ENCODE measurements around the gene MAST1.
"Not testable (repeated sequence)": the region's sequence is repeated elsewhere in the genome, so short reads cannot be mapped to it uniquely, and the experiment has no call there.

The MAST1 gene

DNA sequence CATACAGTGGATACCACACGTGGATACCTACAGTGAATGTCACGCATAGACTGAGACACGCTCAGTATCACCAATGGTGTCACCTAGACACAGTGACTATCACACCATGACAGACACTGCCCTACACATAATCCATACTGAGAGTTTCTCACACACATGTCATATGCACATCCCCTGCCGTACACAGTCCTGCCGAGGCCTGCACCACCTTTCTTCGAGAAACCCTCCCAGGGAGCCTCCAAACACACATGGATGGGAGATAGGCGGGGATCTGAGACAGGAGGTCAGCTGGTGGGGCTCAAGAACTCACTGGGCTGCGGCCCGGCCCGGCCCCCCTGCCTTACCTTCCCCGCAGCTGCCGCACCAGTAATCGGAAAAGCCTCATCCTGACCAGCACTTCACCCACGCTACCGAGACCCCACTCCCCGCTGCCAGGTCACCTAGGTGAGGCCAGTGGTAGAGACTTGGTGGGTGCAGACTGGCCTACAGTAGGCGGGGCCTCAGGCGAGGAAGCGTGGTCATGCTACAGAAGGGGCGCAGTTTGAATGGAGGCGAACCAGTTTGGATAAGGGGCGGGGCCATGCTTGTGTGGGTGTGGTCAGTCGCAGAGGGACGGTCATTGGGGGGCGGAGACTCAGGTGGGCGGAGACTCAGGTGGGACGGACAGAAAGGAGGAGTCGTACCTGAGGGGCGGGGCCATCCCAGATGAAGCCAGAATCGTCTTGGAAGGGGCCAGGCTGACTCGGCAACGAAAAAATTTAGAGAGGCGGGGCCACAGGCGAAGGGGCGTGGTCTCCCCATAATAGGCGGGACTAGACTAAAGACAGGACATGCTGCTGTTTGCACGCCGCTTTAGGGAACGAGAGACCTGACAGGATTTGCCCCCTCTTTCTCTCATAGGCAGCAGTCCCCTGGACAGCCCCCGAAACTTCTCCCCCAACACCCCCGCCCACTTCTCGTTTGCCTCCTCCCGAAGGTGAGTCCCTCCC lies 2.1 kb downstream of the MAST1 start:
- DNase-seq: peak in 1 of 14 donors; percentile 83

- DNase-seq: peak in 2 of 14 donors; percentile 18 to 70
These were observed 2.8 kb downstream of the MAST1 start for GRCh38 chr19:12841094-12841493.

DNA sequence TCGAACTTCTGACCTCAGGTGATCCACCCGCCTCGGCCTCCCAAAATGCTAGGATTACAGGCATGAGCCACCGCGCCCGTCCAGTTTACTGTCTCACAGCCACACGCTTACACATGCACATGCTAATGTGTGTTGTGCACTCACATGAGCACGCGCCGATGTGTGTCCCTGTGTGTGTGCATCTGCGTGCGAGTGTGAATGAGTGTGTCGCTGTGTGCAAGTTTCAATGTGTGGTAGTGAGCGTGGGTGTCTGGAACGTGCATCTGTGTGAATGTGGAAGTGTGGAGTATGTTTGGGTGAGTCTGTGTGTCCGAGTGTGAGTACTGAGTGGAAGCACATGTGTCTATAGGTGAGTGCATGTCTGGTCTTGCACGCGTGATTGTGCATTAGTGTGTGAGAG lies 4.2 kb downstream of the MAST1 start:
- no peak for DNase-seq

DNA sequence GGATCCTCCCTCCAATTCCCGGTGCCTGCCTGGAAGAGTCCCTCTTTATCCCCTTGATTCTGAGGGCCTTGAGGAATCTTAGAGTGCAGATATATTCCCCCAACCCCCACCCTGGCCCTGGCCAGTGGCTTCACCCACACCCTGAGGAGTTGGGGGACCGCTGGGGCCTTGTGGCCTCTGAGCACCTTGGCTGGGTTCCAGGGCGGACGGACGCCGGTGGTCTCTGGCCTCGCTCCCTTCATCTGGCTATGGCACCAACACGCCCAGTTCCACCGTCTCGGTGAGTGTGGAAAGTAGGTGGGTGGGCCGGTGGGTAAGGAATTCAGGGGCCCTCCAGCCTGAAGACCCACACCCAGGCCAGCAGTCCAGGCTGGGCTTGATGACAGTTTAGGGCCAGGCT lies 5.0 kb downstream of the MAST1 start:
- no peak for DNase-seq

- no peak for DNase-seq
These were observed 5.9 kb downstream of the MAST1 start for GRCh38 chr19:12843999-12844732.

DNA sequence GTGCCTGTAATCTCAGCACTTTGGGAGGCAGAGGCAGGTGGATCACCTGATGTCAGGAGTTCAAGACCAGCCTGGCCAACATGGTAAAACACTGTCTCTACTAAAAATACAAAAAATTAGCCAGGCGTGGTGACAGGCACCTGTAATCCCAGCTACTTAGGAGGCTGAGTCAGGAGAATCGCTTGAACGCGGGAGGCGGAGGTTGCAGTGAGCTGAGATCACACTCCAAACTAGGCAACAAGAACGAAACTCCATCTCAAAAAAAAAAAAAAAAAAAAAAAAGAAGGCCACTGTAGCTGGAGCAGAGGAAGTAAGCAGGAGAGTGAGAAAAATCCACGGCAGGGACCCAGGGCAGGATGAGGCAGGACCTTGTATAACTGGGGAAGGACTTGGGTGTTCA lies 8.3 kb downstream of the MAST1 start:
- not testable (repeated sequence) for DNase-seq

DNA sequence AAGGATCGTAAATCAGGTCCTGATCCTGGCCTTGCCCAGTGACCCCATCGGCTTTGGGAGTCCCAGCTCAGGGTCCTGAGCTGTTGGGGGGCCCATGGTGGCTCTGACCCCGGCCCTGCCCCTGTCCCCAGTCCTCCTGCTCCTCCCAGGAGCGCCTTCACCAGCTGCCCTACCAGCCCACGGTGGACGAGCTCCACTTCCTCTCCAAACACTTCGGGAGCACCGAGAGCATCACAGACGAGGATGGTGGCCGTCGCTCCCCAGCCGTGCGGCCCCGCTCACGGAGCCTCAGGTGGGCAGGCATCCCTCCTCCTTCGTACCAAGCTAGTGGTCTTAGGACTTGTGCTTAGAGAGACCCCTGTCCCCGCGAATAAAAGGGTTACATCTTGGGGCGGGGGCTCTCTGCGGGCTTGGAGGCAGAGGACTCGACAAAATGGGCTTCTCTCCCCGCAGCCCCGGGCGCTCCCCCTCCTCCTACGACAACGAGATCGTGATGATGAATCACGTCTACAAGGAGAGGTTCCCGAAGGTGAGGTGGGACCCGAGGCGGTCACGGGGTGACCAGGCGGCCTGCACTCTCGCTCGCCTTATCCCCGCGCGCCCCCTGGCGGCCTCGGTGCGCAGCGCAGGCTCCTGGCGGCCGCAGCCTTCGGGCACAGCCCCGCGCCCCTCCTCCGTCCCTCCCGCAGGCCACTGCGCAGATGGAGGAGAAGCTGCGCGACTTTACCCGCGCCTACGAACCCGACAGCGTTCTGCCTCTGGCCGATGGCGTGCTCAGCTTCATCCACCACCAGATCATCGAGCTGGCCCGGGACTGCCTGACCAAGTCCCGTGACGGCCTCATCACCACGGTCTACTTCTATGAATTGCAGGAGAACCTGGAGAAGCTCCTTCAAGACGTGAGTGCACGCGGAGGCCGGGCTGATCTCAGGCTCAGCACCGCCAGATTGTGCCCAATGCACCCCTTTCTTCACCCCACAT lies 9.1 kb downstream of the MAST1 start:
- DNase-seq: peak; percentile 6 to 87 (median 56)

DNA sequence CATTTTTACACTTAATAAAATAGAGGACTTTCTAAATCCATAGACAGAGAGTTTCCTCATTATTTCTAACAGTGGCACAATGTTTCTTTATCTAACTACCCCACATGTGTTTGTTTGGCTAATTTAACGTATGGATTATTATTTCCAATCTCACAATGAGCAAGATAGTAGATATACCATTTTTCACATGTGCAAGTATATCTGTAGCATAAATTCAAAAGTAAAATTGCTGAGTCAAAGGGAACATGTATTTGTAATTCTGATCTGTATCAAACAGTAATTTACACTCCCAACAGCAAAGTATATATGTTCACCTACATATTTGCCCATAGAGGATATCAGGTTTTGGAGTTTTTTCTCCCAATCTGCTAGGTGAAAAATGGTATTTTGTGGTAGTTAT lies 18.3 kb downstream of the MAST1 start:
- DNase-seq: no peak

- no peak for DNase-seq
These were observed 20.0 kb downstream of the MAST1 start for GRCh38 chr19:12858041-12858928.

DNA sequence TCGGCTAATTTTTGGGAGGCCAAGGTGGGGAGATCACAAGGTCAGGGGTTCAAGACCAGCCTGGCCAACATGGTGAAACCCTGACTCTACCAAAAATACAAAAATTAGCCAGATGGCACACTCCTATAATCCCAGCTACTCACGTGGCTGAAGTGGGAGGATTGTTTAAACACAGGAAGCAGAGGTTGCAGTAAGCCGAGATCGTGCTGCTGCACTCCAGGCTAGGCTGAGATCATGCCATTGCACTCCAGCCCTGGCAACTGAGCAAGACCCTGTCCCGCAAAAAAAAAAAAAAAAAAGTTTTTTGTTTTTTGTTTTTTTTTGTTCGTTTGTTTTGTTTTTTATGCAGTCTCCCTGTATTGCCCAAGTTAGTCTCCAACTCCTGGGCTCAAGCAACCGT lies 21.2 kb downstream of the MAST1 start:
- DNase-seq: no peak

GRCh38 chr19:12864143-12864542 lies 25.8 kb downstream of the MAST1 start:
- no peak for DNase-seq

GRCh38 chr19:12864721-12865715 lies 26.7 kb downstream of the MAST1 start:
- no peak for DNase-seq

DNA sequence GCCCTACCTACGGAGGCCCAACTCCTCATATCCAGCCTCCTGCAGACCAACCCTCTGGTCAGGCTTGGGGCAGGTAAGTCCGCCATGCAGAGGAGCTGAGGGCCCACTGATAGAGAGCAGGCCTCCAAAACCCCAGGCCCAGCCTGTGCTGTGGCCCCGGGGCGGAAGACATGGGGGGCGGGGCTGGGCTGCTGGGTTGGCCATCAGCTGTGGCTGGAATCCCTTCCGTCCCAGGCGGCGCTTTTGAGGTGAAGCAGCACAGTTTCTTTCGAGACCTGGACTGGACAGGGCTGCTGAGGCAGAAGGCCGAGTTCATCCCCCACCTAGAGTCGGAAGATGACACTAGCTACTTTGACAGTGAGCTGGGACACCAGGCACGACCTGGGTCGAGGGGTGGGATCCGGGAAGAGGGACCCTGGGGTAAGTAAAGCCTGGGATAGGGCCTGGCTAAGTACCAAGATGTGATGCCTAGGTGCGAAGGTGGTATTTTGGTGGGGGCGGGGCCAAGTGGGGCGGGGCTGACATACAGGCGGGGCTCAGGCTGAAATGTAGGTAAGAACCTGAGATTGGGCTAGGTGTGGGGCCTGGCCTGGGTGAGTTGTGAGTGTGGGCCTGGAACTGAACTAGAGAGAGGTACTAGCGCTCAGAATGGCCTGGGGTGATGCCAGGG lies 27.6 kb downstream of the MAST1 start:
- DNase-seq: no peak

- DNase-seq: no peak
These were observed 28.3 kb downstream of the MAST1 start for GRCh38 chr19:12866416-12867119.

DNA sequence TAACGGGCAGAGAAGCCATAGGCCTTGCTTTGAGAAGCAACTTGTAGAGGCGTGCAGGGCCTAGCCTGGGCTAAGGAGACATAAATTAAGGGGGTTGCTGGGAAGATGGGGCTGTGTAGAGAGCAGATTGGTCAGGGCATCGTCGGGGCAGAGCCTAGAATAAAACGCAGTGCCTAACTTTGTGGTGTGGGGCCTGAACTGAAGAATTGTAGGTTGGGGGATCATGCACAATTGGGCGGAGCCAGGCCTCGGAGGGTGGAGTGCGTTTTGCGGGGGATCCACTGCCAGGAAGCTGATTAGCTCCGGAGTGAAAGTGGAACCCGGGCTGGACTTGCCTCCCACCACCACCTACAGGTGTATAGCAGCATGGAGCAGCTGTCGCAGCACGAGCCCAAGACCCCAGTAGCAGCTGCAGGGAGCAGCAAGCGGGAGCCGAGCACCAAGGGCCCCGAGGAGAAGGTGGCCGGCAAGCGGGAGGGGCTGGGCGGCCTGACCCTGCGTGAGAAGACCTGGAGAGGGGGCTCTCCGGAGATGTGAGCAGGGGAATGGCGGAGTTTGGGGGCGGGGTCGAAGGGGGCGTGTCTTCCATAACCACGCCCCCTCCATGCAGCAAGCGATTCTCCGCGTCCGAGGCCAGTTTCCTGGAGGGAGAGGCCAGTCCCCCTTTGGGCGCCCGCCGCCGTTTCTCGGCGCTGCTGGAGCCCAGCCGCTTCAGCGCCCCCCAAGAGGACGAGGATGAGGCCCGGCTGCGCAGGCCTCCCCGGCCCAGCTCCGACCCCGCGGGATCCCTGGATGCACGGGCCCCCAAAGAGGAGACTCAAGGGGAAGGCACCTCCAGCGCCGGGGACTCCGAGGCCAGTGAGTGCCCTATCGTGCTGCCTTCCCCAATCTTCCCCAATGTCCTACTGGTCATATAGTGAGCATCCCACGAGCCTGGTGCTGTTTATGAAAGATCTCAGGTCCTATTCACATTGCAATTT lies 29.1 kb downstream of the MAST1 start:
- DNase-seq: peak in 1 of 14 donors; percentile 2

GRCh38 chr19:12868540-12869112 lies 30.3 kb downstream of the MAST1 start:
- no peak for DNase-seq

DNA sequence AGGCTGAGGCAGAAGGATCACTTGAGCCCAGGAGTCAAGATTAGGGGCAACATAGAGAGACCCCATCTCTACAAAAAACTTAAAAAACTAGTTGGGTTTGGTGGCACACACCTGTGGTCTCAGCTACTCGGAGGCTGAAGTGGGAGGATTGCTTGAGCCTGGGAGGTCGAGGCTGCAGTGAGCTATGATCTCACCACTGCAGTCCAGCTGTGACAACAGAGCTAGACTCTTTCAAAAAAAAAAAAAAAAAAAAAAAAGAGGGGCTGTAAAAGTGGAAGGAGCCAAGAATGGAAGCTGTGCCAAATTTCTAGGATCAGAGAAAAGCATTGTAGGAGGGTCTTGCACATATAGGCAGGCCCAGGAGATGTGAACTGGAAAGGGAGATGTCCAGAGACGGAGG lies 33.4 kb downstream of the MAST1 start:
- DNase-seq: no peak
